HFFc6 (cell line): ENCODE results near the gene TNFRSF18. TPM values are rescaled to one million over a fixed set of nuclear protein-coding genes. Genes with fewer than 3 reads are reported as not detected.

Experiments used
- DNase-seq: peaks from one replicate; pipeline ENCODE4 v3.0.0-alpha.2; 2018
- H3K27ac Mint-ChIP-seq: 2 replicates; pipeline ENCODE4 v1.8.0; 2020; ENCODE audit warnings: mild to moderate bottlenecking, mixed read lengths
- H3K27me3 Mint-ChIP-seq: 2 replicates; pipeline ENCODE4 v1.8.0; 2021; ENCODE audit warnings: mild to moderate bottlenecking, moderate library complexity, mixed read lengths; ENCODE audit not compliant: insufficient read depth
- H3K36me3 Mint-ChIP-seq: 2 replicates; pipeline ENCODE4 v1.8.0; 2021; ENCODE audit warnings: low read depth, mixed read lengths
- H3K4me1 Mint-ChIP-seq: 2 replicates; pipeline ENCODE4 v1.8.0; 2020; ENCODE audit warnings: low read depth, mixed read lengths
- H3K4me3 Mint-ChIP-seq: 2 replicates; pipeline ENCODE4 v1.8.0; 2020; ENCODE audit warnings: mild to moderate bottlenecking, moderate library complexity, mixed read lengths
- H3K9me3 Mint-ChIP-seq: 2 replicates; pipeline ENCODE4 v1.8.0; 2020; ENCODE audit warnings: mild to moderate bottlenecking, mixed read lengths
- long read RNA-seq: library from polyadenylated mRNA; unstranded; transcript quantifications from one replicate; pipeline ENCODE4 v2.0.0, GENCODE V29; 2019
- total RNA-seq, 6 experiments: library from RNA; stranded (reverse); fragmentation: NEBNext Ultra II Directional; extraction: Animal tissue kit (Norgen Biotek cat#: 25700); gene quantifications; 2 replicates in 1 of 6; 3 replicates in 5 of 6; pipeline ENCODE4 v1.2.3, GENCODE V29; 2021
- TF ChIP-seq, protein P1 (sequence below): fragments of 200-600 bp; sonication (generic); IDR thresholded peaks from 2 replicates; pipeline ENCODE4 v1.5.0; 2021; ENCODE audit warnings: antibody characterized with exemption, mild to moderate bottlenecking

The TNFRSF18 gene, protein sequence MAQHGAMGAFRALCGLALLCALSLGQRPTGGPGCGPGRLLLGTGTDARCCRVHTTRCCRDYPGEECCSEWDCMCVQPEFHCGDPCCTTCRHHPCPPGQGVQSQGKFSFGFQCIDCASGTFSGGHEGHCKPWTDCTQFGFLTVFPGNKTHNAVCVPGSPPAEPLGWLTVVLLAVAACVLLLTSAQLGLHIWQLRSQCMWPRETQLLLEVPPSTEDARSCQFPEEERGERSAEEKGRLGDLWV
- total RNA-seq, result not detected
- long read RNA-seq, result 0 reads

DNA sequence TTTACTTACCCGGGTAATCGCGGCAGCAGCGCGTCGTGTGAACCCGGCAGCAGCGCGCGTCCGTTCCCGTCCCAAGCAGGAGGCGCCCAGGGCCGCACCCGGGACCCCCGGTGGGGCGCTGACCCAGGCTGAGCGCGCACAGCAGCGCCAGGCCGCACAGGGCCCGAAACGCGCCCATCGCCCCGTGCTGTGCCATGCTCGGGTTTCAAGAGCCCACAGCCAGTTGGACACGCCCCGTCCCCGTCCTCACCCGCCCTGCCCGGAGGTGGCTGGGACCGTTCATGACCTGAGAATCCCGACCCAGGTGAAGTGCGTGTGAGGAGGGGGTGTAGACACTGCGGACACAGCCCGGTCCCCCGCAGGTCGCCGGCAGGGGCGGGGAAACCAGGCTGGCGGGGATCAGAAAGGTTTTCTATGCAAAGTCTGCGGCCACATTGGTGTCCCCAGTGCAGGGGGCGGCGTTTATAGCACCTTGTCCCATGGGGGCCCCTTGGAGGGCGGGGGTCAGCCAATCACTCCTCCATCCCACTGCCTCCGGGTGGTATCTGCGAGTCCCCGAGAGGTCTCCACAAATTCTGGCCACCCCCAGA is at the start of gene TNFRSF18:
TSS of gene TNFRSF18 (minus strand) at position 217 of the 590 bp plus-strand sequence. CDS start at position 196, 21 bp downstream.
- Mint-ChIP-seq H3K4me3 (no peak within 1 kb of the TSS), H3K27me3 (no peaks in the 10 kb centered on the region)
- no peak for DNase-seq

DNA sequence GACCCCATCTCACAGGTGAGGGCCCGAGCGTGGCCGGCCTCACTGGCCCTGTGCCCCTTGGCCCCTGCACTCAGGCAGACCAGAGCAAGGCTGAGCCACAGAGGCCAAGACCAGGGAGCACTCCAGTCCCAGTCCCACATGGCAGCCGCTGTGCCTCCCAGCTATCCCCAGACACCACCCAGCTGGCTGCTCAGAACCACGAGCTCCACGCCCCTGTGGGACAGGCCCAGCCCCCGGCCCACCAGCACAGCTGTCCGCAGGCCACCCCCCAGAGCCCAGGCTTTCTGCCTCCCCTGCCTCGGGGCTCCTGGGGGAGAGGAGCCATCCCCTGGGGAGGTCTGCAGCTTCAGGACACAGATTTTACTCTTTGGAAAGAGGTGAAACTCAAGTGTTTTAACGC is 49.2 kb upstream of the TNFRSF18 start:
- H3K27me3 Mint-ChIP-seq, result peaks cover 4% of the 10 kb centered on the region
- H3K36me3 Mint-ChIP-seq, result peaks cover 38% of the 10 kb centered on the region
- peaks cover 14% of the 10 kb centered on the region for H3K4me1 Mint-ChIP-seq
- H3K27ac Mint-ChIP-seq, result no peak overlapping the region
- DNase-seq, result no peak
- no peak overlapping the region for H3K4me3 Mint-ChIP-seq
- no peaks in the 10 kb centered on the region for H3K9me3 Mint-ChIP-seq
- TF ChIP-seq, protein P1, sequence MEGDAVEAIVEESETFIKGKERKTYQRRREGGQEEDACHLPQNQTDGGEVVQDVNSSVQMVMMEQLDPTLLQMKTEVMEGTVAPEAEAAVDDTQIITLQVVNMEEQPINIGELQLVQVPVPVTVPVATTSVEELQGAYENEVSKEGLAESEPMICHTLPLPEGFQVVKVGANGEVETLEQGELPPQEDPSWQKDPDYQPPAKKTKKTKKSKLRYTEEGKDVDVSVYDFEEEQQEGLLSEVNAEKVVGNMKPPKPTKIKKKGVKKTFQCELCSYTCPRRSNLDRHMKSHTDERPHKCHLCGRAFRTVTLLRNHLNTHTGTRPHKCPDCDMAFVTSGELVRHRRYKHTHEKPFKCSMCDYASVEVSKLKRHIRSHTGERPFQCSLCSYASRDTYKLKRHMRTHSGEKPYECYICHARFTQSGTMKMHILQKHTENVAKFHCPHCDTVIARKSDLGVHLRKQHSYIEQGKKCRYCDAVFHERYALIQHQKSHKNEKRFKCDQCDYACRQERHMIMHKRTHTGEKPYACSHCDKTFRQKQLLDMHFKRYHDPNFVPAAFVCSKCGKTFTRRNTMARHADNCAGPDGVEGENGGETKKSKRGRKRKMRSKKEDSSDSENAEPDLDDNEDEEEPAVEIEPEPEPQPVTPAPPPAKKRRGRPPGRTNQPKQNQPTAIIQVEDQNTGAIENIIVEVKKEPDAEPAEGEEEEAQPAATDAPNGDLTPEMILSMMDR, result no peak

More for the DNA sequence above, at the start of gene TNFRSF18:
- no peak within 1 kb of the TSS for H3K27ac Mint-ChIP-seq
- peaks cover 13% of the 10 kb centered on the region for H3K4me1 Mint-ChIP-seq
- TF ChIP-seq, protein P1, result no peak
- H3K36me3 Mint-ChIP-seq, result no peaks in the 10 kb centered on the region
- no peaks in the 10 kb centered on the region for H3K9me3 Mint-ChIP-seq

GRCh38 chr1:1255078-1255477 is 48.7 kb upstream of the TNFRSF18 start:
- peaks cover 10% of the 10 kb centered on the region for H3K4me1 Mint-ChIP-seq
- no peak overlapping the region for H3K4me3 Mint-ChIP-seq
- peaks cover 4% of the 10 kb centered on the region for H3K27me3 Mint-ChIP-seq
- peaks cover 33% of the 10 kb centered on the region for H3K36me3 Mint-ChIP-seq
- no peak for DNase-seq
- TF ChIP-seq, protein P1, result no peak
- H3K9me3 Mint-ChIP-seq, result no peaks in the 10 kb centered on the region
- no peak overlapping the region for H3K27ac Mint-ChIP-seq

GRCh38 chr1:1254667-1254998 is 48.2 kb upstream of the TNFRSF18 start:
- Mint-ChIP-seq H3K27me3 (peaks cover 2% of the 10 kb centered on the region), H3K36me3 (peaks cover 28% of the 10 kb centered on the region), H3K4me1 (peaks cover 6% of the 10 kb centered on the region; the same call in 1 of the 2 replicates), H3K9me3 (no peaks in the 10 kb centered on the region), H3K27ac (no peak overlapping the region), H3K4me3 (no peak overlapping the region)
- TF ChIP-seq, protein P1, result no peak
- no peak for DNase-seq

DNA sequence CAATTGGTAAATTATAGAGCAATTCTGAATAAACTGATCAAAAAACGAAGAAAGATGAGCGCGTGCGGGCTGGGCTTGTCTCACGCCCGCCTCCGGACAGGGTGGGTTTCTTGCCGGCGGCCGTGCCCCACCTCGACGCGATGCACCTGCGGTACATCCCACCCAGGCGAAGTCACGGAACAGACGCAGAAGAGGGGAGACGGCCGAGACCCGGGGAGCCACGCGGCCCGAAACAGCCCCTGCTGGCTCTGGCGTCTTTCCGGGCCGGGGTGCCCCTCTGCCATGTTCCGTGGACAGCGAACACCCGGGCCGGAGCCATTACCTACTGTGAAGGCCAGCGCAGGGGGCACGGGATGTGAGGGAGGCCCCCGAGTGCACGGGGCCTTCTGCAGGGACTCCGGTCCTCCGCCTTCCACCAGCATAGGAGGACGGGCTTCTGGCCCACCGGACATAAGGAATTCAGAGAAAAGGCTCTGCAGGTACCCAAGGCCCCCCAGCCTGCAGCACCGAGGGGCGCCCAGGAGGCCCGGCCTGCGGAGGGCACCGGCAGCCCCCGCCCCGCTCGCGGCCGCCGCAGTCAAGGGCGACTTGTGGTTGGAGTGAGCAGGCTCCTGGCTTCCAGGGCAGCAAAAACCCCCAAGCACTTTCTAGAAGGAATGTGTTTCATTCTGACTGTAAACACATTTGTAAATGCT is 47.7 kb upstream of the TNFRSF18 start:
- Mint-ChIP-seq H3K9me3 (no peaks in the 10 kb centered on the region), H3K4me3 (no peak overlapping the region), H3K4me1 (0 out of 2 replicates have a peak, but pooled peaks cover 5% of the 10 kb centered on the region), H3K27me3 (peaks cover 2% of the 10 kb centered on the region), H3K36me3 (peaks cover 25% of the 10 kb centered on the region), H3K27ac (no peak overlapping the region)
- TF ChIP-seq, protein P1, result no peak
- no peak for DNase-seq
